ENCODE measurements around the gene RNF213. TPM values are rescaled to one million over a fixed set of nuclear protein-coding genes. Genes with fewer than 3 reads are reported as not detected.

The RNF213 gene
- total RNA-seq, 4 donors from 2014 or later = 90.5 to 186 (median 142) TPM

DNA sequence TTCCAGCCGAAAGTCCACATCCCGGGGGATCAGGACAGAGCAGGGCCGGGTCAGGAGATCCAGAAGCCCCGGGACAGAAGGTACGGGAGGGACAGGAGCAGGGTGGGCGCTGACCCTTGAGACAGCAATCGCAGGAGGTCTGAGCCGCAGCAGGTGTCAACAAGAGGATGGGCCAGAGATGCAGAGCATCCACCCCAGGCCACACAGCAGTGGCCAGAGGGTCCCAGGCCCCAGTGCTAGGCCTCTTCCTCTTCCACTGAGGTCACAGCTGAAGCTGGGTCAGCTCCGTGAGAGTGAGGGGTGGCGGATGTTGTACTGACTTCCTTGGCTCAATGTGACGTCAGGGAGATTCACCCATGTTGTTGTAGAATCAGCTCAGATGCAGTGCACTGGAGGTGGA lies 8.7 kb upstream of the RNF213 start:
- Histone ChIP-seq H3K27me3 (no peaks in the 10 kb centered on the region), H3K36me3 (no peaks in the 10 kb centered on the region), H3K4me3 (no peak overlapping the region), H3K27ac (no peak overlapping the region), H3K9me3 (no peaks in the 10 kb centered on the region), H3K4me1 (no peaks in the 10 kb centered on the region)
- no peak for DNase-seq
- intact Hi-C loops (cut with DNase I; ENCODE audit: low total_unique reads) = no loop called here
- TF ChIP-seq POLR2A (IDR thresholded peaks at IDR 0.05) = no peak
- TF ChIP-seq, protein P1, sequence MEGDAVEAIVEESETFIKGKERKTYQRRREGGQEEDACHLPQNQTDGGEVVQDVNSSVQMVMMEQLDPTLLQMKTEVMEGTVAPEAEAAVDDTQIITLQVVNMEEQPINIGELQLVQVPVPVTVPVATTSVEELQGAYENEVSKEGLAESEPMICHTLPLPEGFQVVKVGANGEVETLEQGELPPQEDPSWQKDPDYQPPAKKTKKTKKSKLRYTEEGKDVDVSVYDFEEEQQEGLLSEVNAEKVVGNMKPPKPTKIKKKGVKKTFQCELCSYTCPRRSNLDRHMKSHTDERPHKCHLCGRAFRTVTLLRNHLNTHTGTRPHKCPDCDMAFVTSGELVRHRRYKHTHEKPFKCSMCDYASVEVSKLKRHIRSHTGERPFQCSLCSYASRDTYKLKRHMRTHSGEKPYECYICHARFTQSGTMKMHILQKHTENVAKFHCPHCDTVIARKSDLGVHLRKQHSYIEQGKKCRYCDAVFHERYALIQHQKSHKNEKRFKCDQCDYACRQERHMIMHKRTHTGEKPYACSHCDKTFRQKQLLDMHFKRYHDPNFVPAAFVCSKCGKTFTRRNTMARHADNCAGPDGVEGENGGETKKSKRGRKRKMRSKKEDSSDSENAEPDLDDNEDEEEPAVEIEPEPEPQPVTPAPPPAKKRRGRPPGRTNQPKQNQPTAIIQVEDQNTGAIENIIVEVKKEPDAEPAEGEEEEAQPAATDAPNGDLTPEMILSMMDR (IDR thresholded peaks at IDR 0.05) = no peak

DNA sequence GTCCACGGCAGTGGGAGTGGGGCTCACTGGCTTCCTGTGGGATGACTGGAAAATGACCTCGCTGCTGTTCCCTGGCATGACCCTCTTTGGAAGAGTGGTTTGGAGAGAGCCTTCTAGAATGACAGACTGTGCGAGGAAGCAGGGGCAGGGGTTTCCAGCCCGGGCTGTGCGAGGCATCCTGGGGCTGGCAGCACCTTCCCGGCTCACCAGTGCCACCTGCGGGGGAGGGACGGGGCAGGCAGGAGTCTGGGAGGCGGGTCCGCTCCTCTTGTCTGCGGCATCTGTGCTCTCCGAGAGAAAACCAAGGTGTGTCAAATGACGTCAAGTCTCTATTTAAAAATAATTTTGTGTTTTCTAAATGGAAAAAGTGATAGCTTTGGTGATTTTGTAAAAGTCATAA lies 7.8 kb upstream of the RNF213 start:
- no peak overlapping the region for H3K4me3 ChIP-seq
- no peak for DNase-seq
- intact Hi-C loops (cut with DNase I; ENCODE audit: low total_unique reads) = no loop called here
- no peaks in the 10 kb centered on the region for H3K4me1 ChIP-seq
- no peaks in the 10 kb centered on the region for H3K36me3 ChIP-seq
- no peak for TF ChIP-seq POLR2A (IDR thresholded peaks at IDR 0.05)
- TF ChIP-seq, protein P1 (IDR thresholded peaks at IDR 0.05) = peak in 1 of 4 experiments; percentile 20
- no peaks in the 10 kb centered on the region for H3K9me3 ChIP-seq
- no peak overlapping the region for H3K27ac ChIP-seq
- no peaks in the 10 kb centered on the region for H3K27me3 ChIP-seq

DNA sequence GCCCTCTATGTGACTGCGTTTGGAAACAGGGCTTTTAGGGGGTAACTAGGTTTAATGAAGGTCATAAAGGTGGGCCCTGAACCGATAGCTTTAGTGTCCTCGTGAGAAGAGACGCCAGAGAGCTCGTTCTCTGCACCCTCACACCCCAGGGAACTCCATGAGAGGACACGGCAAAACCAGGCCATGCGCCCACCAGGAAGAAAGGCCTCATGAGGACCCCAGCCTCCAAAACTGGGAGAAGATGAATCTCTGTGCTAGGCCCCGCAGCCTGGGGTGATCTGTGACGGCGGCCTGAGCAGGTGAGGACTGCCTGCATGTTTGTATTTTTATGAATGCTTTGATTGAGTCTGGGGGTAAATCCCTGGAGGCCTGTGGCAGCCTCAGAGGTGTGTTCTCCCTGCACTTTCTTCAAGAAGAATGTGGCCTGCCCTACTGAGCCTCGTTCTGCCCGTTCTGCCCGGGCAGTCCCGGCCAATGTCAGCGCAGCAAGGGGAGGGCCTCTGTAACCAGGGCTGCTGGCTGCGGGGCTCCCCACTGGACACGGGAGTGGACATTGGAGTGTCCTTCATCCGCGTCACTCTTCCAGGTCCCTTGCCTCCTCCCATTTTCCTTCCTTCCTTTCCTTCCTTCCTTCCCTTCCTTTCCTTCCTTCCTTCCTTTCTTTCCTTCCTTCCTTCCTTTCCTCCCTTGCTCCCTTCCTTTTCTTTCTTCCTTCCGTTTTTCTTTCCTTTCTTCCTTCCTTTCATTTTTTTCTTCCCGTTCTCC lies 6.8 kb upstream of the RNF213 start:
- H3K27ac ChIP-seq = peak overlapping the region in 1 of 2 donors; percentile 17
- DNase-seq = no peak
- intact Hi-C loops (cut with DNase I; ENCODE audit: low total_unique reads) = no loop called here
- TF ChIP-seq POLR2A (IDR thresholded peaks at IDR 0.05) = no peak
- TF ChIP-seq, protein P1 (IDR thresholded peaks at IDR 0.05) = no peak
- H3K27me3 ChIP-seq = no peaks in the 10 kb centered on the region
- no peak overlapping the region for H3K4me3 ChIP-seq
- H3K36me3 ChIP-seq = no peaks in the 10 kb centered on the region
- no peaks in the 10 kb centered on the region for H3K9me3 ChIP-seq
- H3K4me1 ChIP-seq = no peaks in the 10 kb centered on the region

DNA sequence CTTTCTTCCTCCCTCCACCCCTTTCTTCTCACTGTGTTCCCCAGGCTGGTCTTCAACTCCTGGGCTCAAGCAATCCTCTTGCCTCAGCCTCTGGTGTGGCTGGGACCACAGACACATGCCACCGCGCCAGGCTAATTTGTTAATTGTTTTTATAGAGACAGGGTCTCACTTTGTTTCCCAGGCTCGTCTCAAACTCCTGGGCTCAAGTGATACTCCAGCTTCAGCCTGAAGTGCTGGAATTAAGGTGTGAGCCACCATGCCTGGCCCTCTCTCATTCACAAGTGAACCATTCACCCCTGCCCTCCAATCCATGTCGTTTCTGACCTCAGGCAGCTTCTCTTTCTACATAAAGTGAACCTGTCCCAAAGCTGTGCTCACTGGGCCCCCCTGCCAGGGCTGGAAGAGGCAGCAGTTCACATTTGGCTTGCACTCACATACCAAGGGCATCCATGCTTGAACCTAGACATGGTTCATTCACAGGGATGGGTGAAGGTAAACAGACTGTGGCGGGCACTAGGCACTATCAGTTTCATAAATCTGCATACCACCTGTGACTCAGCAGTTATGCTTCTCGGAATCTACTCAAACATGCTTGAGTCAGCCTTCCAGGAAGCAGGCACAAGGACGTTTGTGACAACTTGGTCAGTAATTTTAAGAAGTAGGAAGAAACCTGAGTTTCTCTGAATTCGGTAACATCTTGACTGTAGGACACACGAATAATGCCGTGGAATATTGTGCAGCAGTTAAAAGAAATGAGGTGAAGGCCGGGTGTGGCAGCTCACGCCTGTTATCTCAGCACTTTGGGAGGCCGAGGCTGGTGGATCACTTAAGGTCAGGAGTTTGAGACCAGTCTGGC lies 6.0 kb upstream of the RNF213 start:
- Histone ChIP-seq H3K36me3 (no peaks in the 10 kb centered on the region), H3K27ac (peak overlapping the region; percentile 17 to 21), H3K9me3 (no peaks in the 10 kb centered on the region), H3K4me3 (no peak overlapping the region), H3K27me3 (no peaks in the 10 kb centered on the region), H3K4me1 (no peaks in the 10 kb centered on the region)
- TF ChIP-seq POLR2A (IDR thresholded peaks at IDR 0.05) = no peak
- TF ChIP-seq, protein P1 (IDR thresholded peaks at IDR 0.05) = no peak
- intact Hi-C loops (cut with DNase I; ENCODE audit: low total_unique reads) = no loop called here
- no peak for DNase-seq

DNA sequence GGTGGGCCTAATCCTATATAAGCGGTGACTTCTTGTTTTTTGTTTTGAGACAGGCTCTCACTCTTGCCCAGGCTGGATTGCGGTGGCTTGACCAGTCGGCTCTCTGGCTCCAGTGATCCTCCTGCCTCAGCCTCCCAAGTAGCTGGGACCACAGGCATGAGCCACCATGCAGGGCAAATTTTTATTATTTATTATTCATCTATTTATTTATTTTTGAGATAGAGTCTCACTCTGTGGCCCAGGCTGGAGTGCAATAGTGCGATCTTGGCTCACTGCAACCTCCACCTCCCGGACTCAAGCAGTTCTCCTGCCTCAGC lies 4.7 kb upstream of the RNF213 start:
- Histone ChIP-seq H3K36me3 (no peaks in the 10 kb centered on the region), H3K27me3 (no peaks in the 10 kb centered on the region), H3K4me3 (no peak overlapping the region), H3K27ac (no peak overlapping the region), H3K4me1 (no peaks in the 10 kb centered on the region), H3K9me3 (no peaks in the 10 kb centered on the region)
- TF ChIP-seq, protein P1 (IDR thresholded peaks at IDR 0.05) = no peak
- TF ChIP-seq POLR2A (IDR thresholded peaks at IDR 0.05) = no peak
- DNase-seq = no peak
- intact Hi-C loops (cut with DNase I; ENCODE audit: low total_unique reads) = no loop called here
